ENCODE results near the gene AJUBA.
"Not testable (repeated sequence)": the region's sequence is repeated elsewhere in the genome, so short reads cannot be mapped to it uniquely, and the experiment has no call there.

AJUBA gene

GRCh38 chr14:23006188-23006534 is 23.8 kb upstream of the AJUBA start:
- no peak for DNase-seq

GRCh38 chr14:23005451-23006187 is 23.3 kb upstream of the AJUBA start:
- DNase-seq: no peak

- not testable (repeated sequence) for DNase-seq
Observed at GRCh38 chr14:23004274-23004673, 21.9 kb upstream of the AJUBA start.

- no peak for DNase-seq
Observed at GRCh38 chr14:23002592-23002991, 20.2 kb upstream of the AJUBA start.

GRCh38 chr14:23000860-23001259 is 18.5 kb upstream of the AJUBA start:
- DNase-seq: no peak

- DNase-seq: no peak
Observed at GRCh38 chr14:22998329-22999012, 16.1 kb upstream of the AJUBA start.

GRCh38 chr14:22997676-22998323 is 15.4 kb upstream of the AJUBA start:
- DNase-seq: no peak

- DNase-seq: no peak
Observed at GRCh38 chr14:22996768-22997654, 14.7 kb upstream of the AJUBA start.

- no peak for DNase-seq
Observed at GRCh38 chr14:22995889-22996625, 13.7 kb upstream of the AJUBA start.

GRCh38 chr14:22994762-22995275 is 12.5 kb upstream of the AJUBA start:
- DNase-seq: no peak

GRCh38 chr14:22993517-22993916 is 11.2 kb upstream of the AJUBA start:
- no peak for DNase-seq

- no peak for DNase-seq
Observed at GRCh38 chr14:22991852-22992251, 9.5 kb upstream of the AJUBA start.

- no peak for DNase-seq
Observed at GRCh38 chr14:22987291-22987690, 4.9 kb upstream of the AJUBA start.

GRCh38 chr14:22986508-22987054 is 4.2 kb upstream of the AJUBA start:
- peak in 12 of 14 donors; percentile 21 to 79 (median 66) for DNase-seq

GRCh38 chr14:22985894-22986507 is 3.6 kb upstream of the AJUBA start:
- DNase-seq: no peak

GRCh38 chr14:22984959-22985658 is 2.8 kb upstream of the AJUBA start:
- DNase-seq: no peak

GRCh38 chr14:22981876-22982476 is 375 bp downstream of the AJUBA start:
- no peak for DNase-seq

GRCh38 chr14:22981090-22981875 is 1.1 kb downstream of the AJUBA start:
- no peak for DNase-seq

- DNase-seq: no peak
Observed at GRCh38 chr14:22980672-22981089, 1.7 kb downstream of the AJUBA start.

Measured in C1 segment of cervical spinal cord (tissue), 14 donors.